Measurements from ENCODE around the gene SLC29A2.

SLC29A2 gene

DNA sequence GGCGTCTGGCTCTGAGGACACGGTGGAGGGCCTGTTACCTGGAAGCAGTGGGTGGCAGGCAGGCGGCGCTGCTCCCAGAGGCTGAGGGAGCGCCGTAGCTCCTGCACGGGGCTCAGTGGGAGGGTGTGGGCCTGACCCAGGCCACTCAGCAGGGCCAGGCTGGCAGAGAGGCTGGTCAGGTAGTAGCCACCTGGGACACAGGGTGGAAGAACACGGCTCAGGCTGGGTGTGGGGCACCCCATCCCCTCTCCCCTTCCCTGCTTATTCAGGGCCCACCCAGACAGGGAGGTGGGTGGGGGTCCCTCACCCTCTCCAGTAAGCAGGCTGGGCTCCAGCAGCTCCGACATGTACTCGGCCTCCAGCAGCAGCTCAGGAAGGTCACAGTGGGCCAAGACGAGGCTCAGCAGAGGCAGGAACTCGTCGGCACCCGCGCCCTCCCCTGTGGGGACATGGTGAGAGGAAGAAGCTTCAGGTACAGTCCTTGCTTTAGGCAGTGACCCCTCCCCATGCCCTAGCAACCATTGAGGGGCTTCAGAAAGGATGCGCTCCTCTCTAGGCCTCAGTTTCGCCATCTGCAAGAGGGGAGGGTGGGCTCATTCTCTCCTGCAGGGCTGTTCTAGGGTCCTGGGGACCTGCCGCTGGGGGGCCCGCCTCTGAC lies 38.2 kb downstream of the SLC29A2 start:
- Histone ChIP-seq H3K36me3 (ENCODE audit: control insufficient read depth, insufficient read depth, low read length) (no peaks in the 10 kb centered on the region), H3K4me1 (ENCODE audit: control insufficient read depth, insufficient read depth, low read length) (peaks cover 20% of the 10 kb centered on the region), H3K27ac (ENCODE audit: insufficient read depth, low read depth, low read length, poor library complexity, severe bottlenecking) (no peak overlapping the region), H3K4me3 (ENCODE audit: insufficient read depth, low read depth, low read length) (no peak overlapping the region), H3K27me3 (ENCODE audit: control insufficient read depth, insufficient read depth, low read length, poor library complexity, severe bottlenecking) (peaks cover 12% of the 10 kb centered on the region), H3K9me3 (ENCODE audit: control insufficient read depth, low read length) (no peaks in the 10 kb centered on the region)
- 92 to 96% methylated on average over 19 of the region's 19 CpGs for WGBS, 2 experiments

DNA sequence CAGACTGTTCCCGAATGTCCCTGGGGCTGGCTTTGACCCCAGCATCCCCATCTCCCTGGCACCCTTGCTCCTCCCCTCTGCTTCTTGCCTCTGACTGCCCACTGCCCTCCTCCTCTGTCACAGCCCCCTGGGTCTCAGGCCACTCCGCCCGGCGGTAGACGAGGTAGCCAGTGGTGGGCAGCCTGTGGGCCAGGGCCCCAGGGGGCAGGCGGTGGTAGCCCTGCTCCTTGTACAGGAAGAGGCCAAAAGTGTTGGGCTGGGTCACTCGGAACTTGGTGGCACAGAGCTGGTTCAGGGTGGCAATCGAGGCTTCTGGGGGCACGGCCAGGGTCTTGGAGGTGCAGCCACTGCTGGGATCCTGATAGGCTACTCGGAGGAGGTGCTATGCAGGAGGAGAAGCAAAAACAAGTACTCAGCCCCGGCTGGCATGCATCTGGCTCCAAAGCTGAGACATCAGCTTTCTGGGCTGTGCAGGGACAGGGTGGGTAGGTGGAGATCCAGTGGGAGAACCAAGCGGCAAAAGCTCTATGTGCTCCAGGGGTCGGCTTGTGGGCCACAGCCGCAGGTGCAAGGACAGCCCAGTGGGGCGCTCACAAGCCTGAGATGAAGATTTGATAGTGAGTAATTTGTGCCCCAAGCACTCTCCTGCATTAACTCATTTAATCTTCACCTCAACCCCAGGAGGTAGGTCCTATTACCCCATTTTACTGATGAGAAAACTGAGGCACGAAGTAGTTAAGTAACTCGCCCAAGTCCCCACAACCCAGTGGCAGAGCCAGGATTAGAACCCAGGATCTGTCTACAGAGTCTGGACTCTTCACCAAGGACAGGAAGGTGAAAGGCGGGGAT lies 39.0 kb downstream of the SLC29A2 start:
- H3K4me1 ChIP-seq (ENCODE audit: control insufficient read depth, insufficient read depth, low read length) = peaks cover 20% of the 10 kb centered on the region
- peaks cover 12% of the 10 kb centered on the region for H3K27me3 ChIP-seq (ENCODE audit: control insufficient read depth, insufficient read depth, low read length, poor library complexity, severe bottlenecking)
- H3K4me3 ChIP-seq (ENCODE audit: insufficient read depth, low read depth, low read length) = no peak overlapping the region
- 82% methylated on average over 18 of the region's 18 CpGs for WGBS, 2 experiments
- no peak overlapping the region for H3K27ac ChIP-seq (ENCODE audit: insufficient read depth, low read depth, low read length, poor library complexity, severe bottlenecking)
- H3K9me3 ChIP-seq (ENCODE audit: control insufficient read depth, low read length) = no peaks in the 10 kb centered on the region
- H3K36me3 ChIP-seq (ENCODE audit: control insufficient read depth, insufficient read depth, low read length) = no peaks in the 10 kb centered on the region

DNA sequence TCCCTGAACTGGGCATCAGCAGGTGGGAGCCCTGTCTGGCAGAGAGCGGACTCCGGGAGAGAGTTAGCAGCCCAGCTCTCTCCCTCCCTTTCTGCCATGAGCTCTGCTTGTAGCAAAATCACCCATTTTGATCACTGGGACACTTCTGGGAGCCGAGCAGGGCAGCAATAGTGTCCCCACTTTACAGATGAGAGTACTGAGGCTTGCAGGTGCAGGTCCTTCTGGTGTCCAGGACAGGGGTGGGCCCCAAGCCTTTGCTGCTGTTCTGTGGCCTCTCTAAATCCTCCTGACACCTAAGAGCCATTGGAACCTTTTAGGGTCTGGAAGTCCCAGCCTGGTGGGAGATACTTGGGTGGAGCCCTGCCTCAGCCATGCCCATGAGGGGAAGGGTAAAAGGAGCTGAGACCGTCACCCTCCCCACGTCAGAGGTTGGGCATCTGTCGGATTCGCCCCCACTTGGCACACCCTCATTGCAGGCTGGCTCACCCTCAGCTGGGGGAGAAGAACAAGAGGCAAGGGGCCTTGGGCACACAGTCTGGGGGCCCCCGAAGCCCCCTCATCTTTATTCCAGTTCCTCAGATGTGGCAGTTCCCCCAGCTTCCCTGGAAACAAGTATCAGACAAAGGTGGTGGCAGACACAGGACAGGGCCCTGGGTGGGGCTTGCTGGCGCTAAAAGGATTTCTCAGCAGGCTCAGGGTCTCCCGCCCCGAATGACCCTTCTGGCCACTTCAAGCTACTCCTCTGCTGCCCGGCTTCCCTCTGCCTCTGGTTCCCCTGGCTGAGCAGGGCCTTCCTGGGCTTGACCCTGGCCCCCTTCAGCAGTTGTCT lies 39.8 kb downstream of the SLC29A2 start:
- Histone ChIP-seq H3K4me3 (ENCODE audit: insufficient read depth, low read depth, low read length) (no peak overlapping the region), H3K36me3 (ENCODE audit: control insufficient read depth, insufficient read depth, low read length) (no peaks in the 10 kb centered on the region), H3K27ac (ENCODE audit: insufficient read depth, low read depth, low read length, poor library complexity, severe bottlenecking) (no peak overlapping the region), H3K9me3 (ENCODE audit: control insufficient read depth, low read length) (no peaks in the 10 kb centered on the region), H3K4me1 (ENCODE audit: control insufficient read depth, insufficient read depth, low read length) (peaks cover 13% of the 10 kb centered on the region), H3K27me3 (ENCODE audit: control insufficient read depth, insufficient read depth, low read length, poor library complexity, severe bottlenecking) (peaks cover 12% of the 10 kb centered on the region)
- 90 to 93% methylated on average over 12 of the region's 12 CpGs for WGBS, 2 experiments

DNA sequence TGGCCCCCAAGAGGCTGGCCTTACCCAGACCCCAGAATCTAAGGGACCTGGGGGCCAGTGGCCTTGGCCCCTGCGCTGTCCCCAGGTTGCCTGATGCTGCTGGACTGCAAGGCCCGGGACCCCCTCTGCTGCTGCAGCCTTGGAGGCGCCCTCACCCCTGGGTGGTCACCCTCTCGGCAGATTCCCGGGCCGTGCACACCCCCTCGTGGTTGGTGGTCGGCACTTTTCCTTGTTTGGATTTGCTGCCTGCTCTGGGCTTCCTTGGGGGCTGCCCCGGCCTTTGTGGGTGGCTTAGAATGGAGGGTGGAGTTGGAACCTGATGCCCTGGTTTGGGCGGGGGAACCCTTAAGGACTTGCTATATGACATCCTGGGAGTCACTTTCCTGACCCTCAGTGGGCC lies 40.6 kb downstream of the SLC29A2 start:
- no peak overlapping the region for H3K4me3 ChIP-seq (ENCODE audit: insufficient read depth, low read depth, low read length)
- H3K27ac ChIP-seq (ENCODE audit: insufficient read depth, low read depth, low read length, poor library complexity, severe bottlenecking) = no peak overlapping the region
- H3K4me1 ChIP-seq (ENCODE audit: control insufficient read depth, insufficient read depth, low read length) = peaks cover 12% of the 10 kb centered on the region
- H3K27me3 ChIP-seq (ENCODE audit: control insufficient read depth, insufficient read depth, low read length, poor library complexity, severe bottlenecking) = peaks cover 12% of the 10 kb centered on the region
- H3K36me3 ChIP-seq (ENCODE audit: control insufficient read depth, insufficient read depth, low read length) = no peaks in the 10 kb centered on the region
- H3K9me3 ChIP-seq (ENCODE audit: control insufficient read depth, low read length) = no peaks in the 10 kb centered on the region
- WGBS, 2 experiments = 83 to 84% methylated on average over 10 of the region's 10 CpGs

DNA sequence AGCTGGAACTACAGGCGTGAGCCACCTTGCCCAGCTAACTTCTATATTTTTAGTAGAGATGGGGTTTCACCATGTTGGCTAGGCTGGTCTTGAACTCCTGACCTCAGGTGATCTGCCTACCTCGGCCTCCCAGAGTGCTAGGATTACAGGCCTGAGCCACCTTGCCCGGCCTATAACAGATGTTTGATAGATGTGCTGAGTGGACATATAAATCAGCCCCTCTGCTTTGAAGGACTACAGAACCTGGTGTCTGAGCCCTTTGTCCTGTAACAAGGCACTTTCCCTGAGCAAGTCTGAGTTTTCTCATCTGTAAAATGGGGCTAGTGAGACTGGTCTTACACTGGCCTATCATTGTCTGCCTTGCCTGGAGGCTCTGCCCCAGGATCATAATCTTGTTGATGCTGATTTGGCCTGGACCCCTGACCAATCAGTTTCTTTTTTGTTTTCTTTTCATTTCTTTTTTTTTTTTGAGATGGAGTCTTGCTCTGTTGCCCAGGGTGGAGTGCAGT lies 42.3 kb downstream of the SLC29A2 start:
- H3K36me3 ChIP-seq (ENCODE audit: control insufficient read depth, insufficient read depth, low read length) = no peaks in the 10 kb centered on the region
- no peak overlapping the region for H3K4me3 ChIP-seq (ENCODE audit: insufficient read depth, low read depth, low read length)
- H3K9me3 ChIP-seq (ENCODE audit: control insufficient read depth, low read length) = no peaks in the 10 kb centered on the region
- WGBS, 2 experiments = 89 to 98% methylated on average over 3 of the region's 3 CpGs
- no peak overlapping the region for H3K27ac ChIP-seq (ENCODE audit: insufficient read depth, low read depth, low read length, poor library complexity, severe bottlenecking)
- H3K27me3 ChIP-seq (ENCODE audit: control insufficient read depth, insufficient read depth, low read length, poor library complexity, severe bottlenecking) = peaks cover 6% of the 10 kb centered on the region
- H3K4me1 ChIP-seq (ENCODE audit: control insufficient read depth, insufficient read depth, low read length) = peaks cover 20% of the 10 kb centered on the region

DNA sequence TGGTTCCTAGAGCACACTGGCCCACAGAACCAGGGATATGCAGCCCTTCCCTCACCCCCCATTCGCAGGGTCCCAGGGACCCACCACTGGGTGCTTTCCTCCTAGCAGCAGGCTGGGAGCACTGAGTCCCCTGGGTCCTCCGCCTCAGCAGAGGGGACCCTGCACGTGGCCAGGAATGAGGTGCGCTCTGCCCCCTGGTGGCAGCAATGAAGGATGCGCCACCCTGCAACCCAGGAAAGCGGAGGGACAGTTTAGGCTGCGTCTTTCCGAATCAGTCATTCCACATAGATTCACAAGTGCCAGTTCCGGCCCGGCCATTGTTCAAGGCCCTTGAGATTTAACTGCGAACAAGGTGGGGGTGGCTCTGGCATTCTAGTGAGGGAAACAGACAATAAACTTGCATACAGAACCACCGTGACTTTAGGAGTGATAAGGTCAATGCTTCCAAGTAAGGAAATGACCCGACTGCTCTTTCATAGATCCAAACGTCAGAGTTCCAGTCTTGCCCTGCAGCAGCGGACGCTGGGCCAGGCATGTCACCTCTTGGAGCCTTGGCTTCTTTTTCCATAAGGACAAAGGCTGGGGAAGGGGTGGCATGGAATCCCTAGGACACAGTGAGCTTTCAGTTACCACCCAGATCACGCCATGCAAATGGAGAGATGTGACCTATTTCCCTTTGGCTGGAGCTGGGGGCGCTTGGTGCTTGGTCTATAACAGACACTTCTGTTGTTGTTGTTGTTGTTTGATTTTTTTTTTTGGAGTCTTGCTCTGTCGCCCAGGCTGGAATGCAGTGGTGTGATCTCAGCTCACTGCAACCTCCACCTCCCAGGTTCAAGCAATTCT lies 43.0 kb downstream of the SLC29A2 start:
- Histone ChIP-seq H3K4me1 (ENCODE audit: control insufficient read depth, insufficient read depth, low read length) (peaks cover 21% of the 10 kb centered on the region), H3K27me3 (ENCODE audit: control insufficient read depth, insufficient read depth, low read length, poor library complexity, severe bottlenecking) (peaks cover 6% of the 10 kb centered on the region), H3K27ac (ENCODE audit: insufficient read depth, low read depth, low read length, poor library complexity, severe bottlenecking) (no peak overlapping the region), H3K4me3 (ENCODE audit: insufficient read depth, low read depth, low read length) (no peak overlapping the region), H3K36me3 (ENCODE audit: control insufficient read depth, insufficient read depth, low read length) (no peaks in the 10 kb centered on the region), H3K9me3 (ENCODE audit: control insufficient read depth, low read length) (no peaks in the 10 kb centered on the region)
- 17 to 18% methylated on average over 19 of the region's 19 CpGs for WGBS, 2 experiments

DNA sequence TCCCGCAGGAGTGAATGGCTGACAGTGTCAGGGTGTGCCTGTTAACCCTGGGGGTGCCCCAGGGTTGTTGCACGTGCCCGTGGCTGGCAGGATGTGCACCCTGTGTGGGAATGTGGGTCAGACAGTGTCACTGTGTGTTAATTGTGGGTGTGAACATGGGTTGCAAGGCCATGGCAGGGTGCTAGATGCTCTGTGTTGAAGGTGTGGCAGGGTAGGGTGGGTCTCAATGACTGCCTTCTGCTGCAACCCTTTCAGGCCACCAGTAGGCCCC lies 43.6 kb downstream of the SLC29A2 start:
- no peaks in the 10 kb centered on the region for H3K9me3 ChIP-seq (ENCODE audit: control insufficient read depth, low read length)
- H3K27me3 ChIP-seq (ENCODE audit: control insufficient read depth, insufficient read depth, low read length, poor library complexity, severe bottlenecking) = peaks cover 6% of the 10 kb centered on the region
- peaks cover 21% of the 10 kb centered on the region for H3K4me1 ChIP-seq (ENCODE audit: control insufficient read depth, insufficient read depth, low read length)
- H3K27ac ChIP-seq (ENCODE audit: insufficient read depth, low read depth, low read length, poor library complexity, severe bottlenecking) = no peak overlapping the region
- H3K36me3 ChIP-seq (ENCODE audit: control insufficient read depth, insufficient read depth, low read length) = no peaks in the 10 kb centered on the region
- no peak overlapping the region for H3K4me3 ChIP-seq (ENCODE audit: insufficient read depth, low read depth, low read length)
- 91 to 94% methylated on average over 3 of the region's 3 CpGs for WGBS, 2 experiments

DNA sequence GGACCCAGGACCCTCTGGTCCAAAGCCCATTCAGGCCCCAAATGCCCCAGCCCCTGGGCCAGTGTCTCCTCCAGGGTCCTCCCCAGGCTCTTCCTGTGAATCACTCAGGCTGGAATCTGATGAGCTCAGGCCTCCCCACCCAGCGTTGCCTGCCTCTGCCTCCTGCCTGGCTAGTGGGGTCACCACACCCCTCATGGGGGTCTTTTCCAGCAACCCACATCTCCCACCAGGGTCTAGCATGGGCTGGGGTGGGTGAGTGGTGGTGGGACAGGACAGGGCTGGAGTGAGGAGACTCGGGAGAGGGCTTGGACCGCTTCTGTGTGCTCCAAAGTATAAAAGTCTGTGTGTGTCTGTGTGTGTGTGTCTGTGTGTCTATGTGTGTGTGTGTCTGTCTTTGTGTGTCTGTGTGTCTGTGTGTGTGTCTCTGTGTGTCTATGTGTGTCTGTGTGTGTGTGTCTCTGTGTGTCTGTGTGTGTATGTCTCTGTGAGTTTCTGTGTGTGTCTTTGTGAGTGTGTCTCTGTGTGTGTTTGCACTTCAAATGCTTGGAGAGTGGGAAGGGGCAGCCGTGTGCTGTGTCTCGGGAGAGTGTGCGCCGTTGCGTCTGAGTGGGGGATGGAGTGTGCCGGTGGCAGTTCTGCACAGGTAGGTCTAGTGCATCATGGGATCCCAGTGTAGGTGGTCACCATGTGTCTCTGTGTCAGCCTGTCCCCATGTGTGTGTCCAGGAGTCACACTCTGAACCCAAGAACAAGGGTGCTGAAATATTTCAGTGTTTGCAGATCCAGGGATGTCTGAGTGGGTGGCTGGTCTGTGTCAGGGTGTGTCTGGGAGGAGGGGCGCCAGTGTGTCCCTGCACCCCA lies 44.2 kb downstream of the SLC29A2 start:
- H3K27ac ChIP-seq (ENCODE audit: insufficient read depth, low read depth, low read length, poor library complexity, severe bottlenecking) = no peak overlapping the region
- H3K4me1 ChIP-seq (ENCODE audit: control insufficient read depth, insufficient read depth, low read length) = peaks cover 21% of the 10 kb centered on the region
- H3K4me3 ChIP-seq (ENCODE audit: insufficient read depth, low read depth, low read length) = no peak overlapping the region

More for the DNA sequence above, 44.2 kb downstream of the SLC29A2 start:
- 89 to 92% methylated on average over 10 of the region's 10 CpGs for WGBS, 2 experiments
- Histone ChIP-seq H3K9me3 (ENCODE audit: control insufficient read depth, low read length) (no peaks in the 10 kb centered on the region), H3K36me3 (ENCODE audit: control insufficient read depth, insufficient read depth, low read length) (no peaks in the 10 kb centered on the region), H3K27me3 (ENCODE audit: control insufficient read depth, insufficient read depth, low read length, poor library complexity, severe bottlenecking) (peaks cover 6% of the 10 kb centered on the region)

Data from ectodermal cell (in vitro differentiated cells).